ENCODE data around the gene DNAAF3. TPM values are rescaled to one million over a fixed set of nuclear protein-coding genes. Genes with fewer than 3 reads are reported as not detected.
"Not testable (repeated sequence)": the region's sequence is repeated elsewhere in the genome, so short reads cannot be mapped to it uniquely, and the experiment has no call there.

DNAAF3 gene
- total RNA-seq, 1 donor from 2014 or later, result 10.4 TPM

GRCh38 chr19:55158848-55159749 is 7.3 kb downstream of the DNAAF3 start:
- H3K27ac Mint-ChIP-seq (ENCODE audit: unreplicated experiment), result no peak overlapping the region
- H3K4me3 Mint-ChIP-seq, result no peak overlapping the region
- H3K27me3 Mint-ChIP-seq (ENCODE audit: low read depth), result peaks cover 52% of the 10 kb centered on the region
- peaks cover 6% of the 10 kb centered on the region for H3K4me1 Mint-ChIP-seq
- H3K36me3 Mint-ChIP-seq (ENCODE audit: low read depth), result no peaks in the 10 kb centered on the region
- no peaks in the 10 kb centered on the region for H3K9me3 Mint-ChIP-seq
- DNase-seq (ENCODE audit: low read depth, low spot score), result no peak
- no peak for TF ChIP-seq CTCF (conservative IDR thresholded peaks at IDR 0.05)

- Mint-ChIP-seq H3K4me1 (peaks cover 6% of the 10 kb centered on the region), H3K27me3 (ENCODE audit: low read depth) (peaks cover 52% of the 10 kb centered on the region), H3K27ac (ENCODE audit: unreplicated experiment) (no peak overlapping the region), H3K4me3 (no peak overlapping the region), H3K36me3 (ENCODE audit: low read depth) (no peaks in the 10 kb centered on the region), H3K9me3 (no peaks in the 10 kb centered on the region)
- DNase-seq (ENCODE audit: low read depth, low spot score), result no peak
- no peak for TF ChIP-seq CTCF (conservative IDR thresholded peaks at IDR 0.05)
Measured at GRCh38 chr19:55158423-55158822, 8.0 kb downstream of the DNAAF3 start.

- TF ChIP-seq CTCF (conservative IDR thresholded peaks at IDR 0.05), result no peak
- Mint-ChIP-seq H3K4me3 (peak within 1 kb of the TSS; percentile 90), H3K27me3 (ENCODE audit: low read depth) (peaks cover 54% of the 10 kb centered on the region), H3K36me3 (ENCODE audit: low read depth) (no peaks in the 10 kb centered on the region), H3K9me3 (peaks cover under 1% of the 10 kb centered on the region), H3K27ac (ENCODE audit: unreplicated experiment) (no peak within 1 kb of the TSS), H3K4me1 (peaks cover 6% of the 10 kb centered on the region)
- no peak for DNase-seq (ENCODE audit: low read depth, low spot score)
Measured at GRCh38 chr19:55157064-55157908, 9.1 kb downstream of the DNAAF3 start, which contains the start of gene TNNI3. Gene TNNI3 (minus strand): TSS chr19:55157732. CDS start chr19:55157589, 143 bp downstream.

GRCh38 chr19:55156202-55157063 is 10.0 kb downstream of the DNAAF3 start:
- Mint-ChIP-seq H3K36me3 (ENCODE audit: low read depth) (peaks cover 5% of the 10 kb centered on the region), H3K9me3 (peaks cover 6% of the 10 kb centered on the region), H3K4me3 (peak overlapping the region; percentile 90), H3K27me3 (ENCODE audit: low read depth) (peaks cover 61% of the 10 kb centered on the region), H3K27ac (ENCODE audit: unreplicated experiment) (no peak overlapping the region), H3K4me1 (peaks cover 6% of the 10 kb centered on the region)
- no peak for TF ChIP-seq CTCF (conservative IDR thresholded peaks at IDR 0.05)
- DNase-seq (ENCODE audit: low read depth, low spot score), result peak; percentile 76

- Mint-ChIP-seq H3K4me3 (peak overlapping the region; percentile 90), H3K27me3 (ENCODE audit: low read depth) (peaks cover 68% of the 10 kb centered on the region)
- not testable (repeated sequence) for DNase-seq (ENCODE audit: low read depth, low spot score); H3K9me3 Mint-ChIP-seq; H3K36me3 Mint-ChIP-seq (ENCODE audit: low read depth); H3K4me1 Mint-ChIP-seq; H3K27ac Mint-ChIP-seq (ENCODE audit: unreplicated experiment)
Measured at GRCh38 chr19:55155784-55156183, 10.6 kb downstream of the DNAAF3 start.
